ENCODE data around the gene ANXA11.

- no peak for TF ChIP-seq POLR2A (IDR thresholded peaks at IDR 0.05)
- TF ChIP-seq, protein P1, sequence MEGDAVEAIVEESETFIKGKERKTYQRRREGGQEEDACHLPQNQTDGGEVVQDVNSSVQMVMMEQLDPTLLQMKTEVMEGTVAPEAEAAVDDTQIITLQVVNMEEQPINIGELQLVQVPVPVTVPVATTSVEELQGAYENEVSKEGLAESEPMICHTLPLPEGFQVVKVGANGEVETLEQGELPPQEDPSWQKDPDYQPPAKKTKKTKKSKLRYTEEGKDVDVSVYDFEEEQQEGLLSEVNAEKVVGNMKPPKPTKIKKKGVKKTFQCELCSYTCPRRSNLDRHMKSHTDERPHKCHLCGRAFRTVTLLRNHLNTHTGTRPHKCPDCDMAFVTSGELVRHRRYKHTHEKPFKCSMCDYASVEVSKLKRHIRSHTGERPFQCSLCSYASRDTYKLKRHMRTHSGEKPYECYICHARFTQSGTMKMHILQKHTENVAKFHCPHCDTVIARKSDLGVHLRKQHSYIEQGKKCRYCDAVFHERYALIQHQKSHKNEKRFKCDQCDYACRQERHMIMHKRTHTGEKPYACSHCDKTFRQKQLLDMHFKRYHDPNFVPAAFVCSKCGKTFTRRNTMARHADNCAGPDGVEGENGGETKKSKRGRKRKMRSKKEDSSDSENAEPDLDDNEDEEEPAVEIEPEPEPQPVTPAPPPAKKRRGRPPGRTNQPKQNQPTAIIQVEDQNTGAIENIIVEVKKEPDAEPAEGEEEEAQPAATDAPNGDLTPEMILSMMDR (IDR thresholded peaks at IDR 0.05), result no peak
These were observed 83.1 kb downstream of the ANXA11 start for GRCh38 chr10:80122110-80122710.
